ENCODE results near the gene DCAF5. TPM values are rescaled to one million over a fixed set of nuclear protein-coding genes. Genes with fewer than 3 reads are reported as not detected.

The DCAF5 gene
- total RNA-seq, 1 donor from 2014 or later = 67.8 TPM

DNA sequence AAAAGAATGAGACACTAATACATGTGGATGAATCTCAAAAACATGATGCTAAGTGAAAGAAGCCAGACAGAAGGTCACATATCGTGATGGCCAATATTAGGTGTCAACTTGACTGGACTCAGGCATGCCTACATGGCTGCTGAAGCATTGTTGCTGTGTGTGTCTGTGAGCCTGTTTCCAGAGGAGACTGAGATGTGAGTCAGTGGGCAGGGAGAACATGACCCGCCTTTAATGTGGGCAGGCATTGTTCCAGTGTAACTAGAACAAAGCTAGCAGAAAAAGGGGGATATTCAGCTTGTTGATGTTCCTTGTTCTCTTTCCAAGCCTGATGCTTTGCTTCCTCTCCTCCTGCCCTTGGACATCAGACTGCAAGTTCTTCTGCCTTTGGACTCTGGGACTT lies 47.6 kb downstream of the DCAF5 start:
- H3K4me3 ChIP-seq = no peak overlapping the region
- intact Hi-C loops (cut with DNase I) = no loop called here
- DNase-seq (ENCODE audit: low spot score in 2 of 2) = no peak
- no peaks in the 10 kb centered on the region for H3K27me3 ChIP-seq
- peaks cover 0 to 4% of the 10 kb centered on the region in 2 donors for H3K4me1 ChIP-seq
- H3K9me3 ChIP-seq = no peaks in the 10 kb centered on the region
- TF ChIP-seq, protein P1, sequence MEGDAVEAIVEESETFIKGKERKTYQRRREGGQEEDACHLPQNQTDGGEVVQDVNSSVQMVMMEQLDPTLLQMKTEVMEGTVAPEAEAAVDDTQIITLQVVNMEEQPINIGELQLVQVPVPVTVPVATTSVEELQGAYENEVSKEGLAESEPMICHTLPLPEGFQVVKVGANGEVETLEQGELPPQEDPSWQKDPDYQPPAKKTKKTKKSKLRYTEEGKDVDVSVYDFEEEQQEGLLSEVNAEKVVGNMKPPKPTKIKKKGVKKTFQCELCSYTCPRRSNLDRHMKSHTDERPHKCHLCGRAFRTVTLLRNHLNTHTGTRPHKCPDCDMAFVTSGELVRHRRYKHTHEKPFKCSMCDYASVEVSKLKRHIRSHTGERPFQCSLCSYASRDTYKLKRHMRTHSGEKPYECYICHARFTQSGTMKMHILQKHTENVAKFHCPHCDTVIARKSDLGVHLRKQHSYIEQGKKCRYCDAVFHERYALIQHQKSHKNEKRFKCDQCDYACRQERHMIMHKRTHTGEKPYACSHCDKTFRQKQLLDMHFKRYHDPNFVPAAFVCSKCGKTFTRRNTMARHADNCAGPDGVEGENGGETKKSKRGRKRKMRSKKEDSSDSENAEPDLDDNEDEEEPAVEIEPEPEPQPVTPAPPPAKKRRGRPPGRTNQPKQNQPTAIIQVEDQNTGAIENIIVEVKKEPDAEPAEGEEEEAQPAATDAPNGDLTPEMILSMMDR (IDR thresholded peaks at IDR 0.05) = no peak
- no peak overlapping the region for H3K27ac ChIP-seq
- H3K36me3 ChIP-seq = peaks cover 5 to 15% of the 10 kb centered on the region in 2 donors

DNA sequence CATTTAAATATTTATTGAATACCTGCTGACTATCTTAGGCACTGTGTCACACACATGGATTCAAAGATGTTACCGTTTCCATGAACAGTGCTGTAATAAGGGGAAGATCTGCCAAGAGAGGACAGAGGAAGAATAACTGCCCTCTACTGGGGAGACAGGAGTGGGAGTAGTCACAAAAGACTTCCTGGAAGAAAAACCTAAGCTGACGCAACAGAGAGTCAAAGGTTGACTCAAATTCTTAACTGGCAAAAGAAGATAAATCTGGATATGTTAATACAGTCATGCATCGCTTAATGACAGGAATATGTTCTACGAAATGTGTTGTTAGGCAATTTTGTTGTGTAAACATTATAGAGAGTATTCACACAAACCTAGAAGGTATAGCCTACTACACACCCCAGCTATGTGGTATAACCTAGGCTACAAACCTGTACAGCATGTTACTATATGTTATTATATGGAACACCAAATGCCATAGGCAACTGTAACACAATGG lies 51.5 kb downstream of the DCAF5 start:
- H3K27ac ChIP-seq = no peak overlapping the region
- no peak overlapping the region for H3K4me3 ChIP-seq
- H3K36me3 ChIP-seq = peaks cover 2 to 4% of the 10 kb centered on the region in 2 donors
- no peaks in the 10 kb centered on the region for H3K27me3 ChIP-seq
- TF ChIP-seq, protein P1 (IDR thresholded peaks at IDR 0.05) = peak; percentile 55 to 67 (median 61)
- H3K9me3 ChIP-seq = no peaks in the 10 kb centered on the region
- DNase-seq (ENCODE audit: low spot score in 2 of 2) = no peak
- H3K4me1 ChIP-seq = peaks cover 0 to 12% of the 10 kb centered on the region in 2 donors
- intact Hi-C loops (cut with DNase I) = loop anchor here (5.0 kb wide), 1 partner anchor 189 kb away; no protein-coding TSS in a partner anchor

DNA sequence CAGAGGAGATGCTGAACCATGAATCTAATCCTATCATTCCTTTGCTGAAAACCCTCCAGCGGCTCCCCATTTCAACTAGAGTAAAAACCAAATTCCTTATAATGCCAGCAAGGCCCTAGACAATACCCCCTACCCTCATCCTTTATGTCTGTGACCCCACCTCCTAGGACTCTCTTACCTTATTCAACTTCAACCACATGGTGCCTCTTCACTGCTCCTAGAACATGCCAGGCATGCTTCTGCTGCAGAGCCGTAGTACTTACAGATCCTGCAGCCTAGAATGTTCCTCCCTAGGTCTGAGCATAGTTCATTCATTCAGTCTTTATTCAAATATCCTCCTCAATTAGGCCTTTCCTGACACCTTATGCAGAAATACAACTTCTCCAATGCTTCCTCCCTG lies 54.9 kb downstream of the DCAF5 start:
- Histone ChIP-seq H3K27me3 (no peaks in the 10 kb centered on the region), H3K4me1 (peaks cover 3 to 25% of the 10 kb centered on the region in 2 donors), H3K4me3 (no peak overlapping the region), H3K27ac (no peak overlapping the region), H3K36me3 (no peaks in the 10 kb centered on the region), H3K9me3 (no peaks in the 10 kb centered on the region)
- intact Hi-C loops (cut with DNase I) = no loop called here
- DNase-seq (ENCODE audit: low spot score in 2 of 2) = no peak
- TF ChIP-seq, protein P1 (IDR thresholded peaks at IDR 0.05) = no peak

DNA sequence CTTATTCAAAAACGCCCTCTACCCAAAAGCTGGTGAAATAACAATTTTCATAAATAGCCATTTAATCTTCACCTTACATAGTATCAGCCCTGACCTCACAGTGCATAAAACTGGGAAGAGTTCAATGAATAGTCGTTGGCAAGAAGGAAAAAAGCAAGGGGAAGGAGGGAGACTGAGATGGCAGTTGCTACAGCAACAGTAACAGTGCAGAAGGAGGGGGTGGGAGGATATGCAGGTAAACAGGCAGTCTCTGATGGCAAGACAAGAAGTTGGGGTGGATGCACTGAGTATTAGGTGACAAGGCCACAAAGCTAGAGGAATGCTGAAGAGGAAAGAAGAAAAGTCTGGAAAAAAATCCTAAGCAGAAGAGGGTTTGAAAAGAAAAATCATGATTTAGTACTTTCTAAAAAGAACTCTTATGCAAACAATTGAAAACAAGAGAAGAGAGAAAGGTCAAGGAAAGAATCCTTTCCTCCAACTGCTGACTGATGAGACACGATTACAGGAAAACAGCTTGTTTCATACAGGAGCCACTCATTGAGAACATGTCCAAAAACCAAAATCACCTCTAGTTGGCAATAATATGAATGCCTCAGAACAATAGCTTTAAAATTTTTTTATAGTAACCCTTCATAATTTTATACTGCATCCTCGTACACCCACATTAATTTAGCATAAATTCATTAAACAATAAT lies 56.0 kb downstream of the DCAF5 start:
- H3K4me1 ChIP-seq = peaks cover 3 to 25% of the 10 kb centered on the region in 2 donors
- no peaks in the 10 kb centered on the region for H3K36me3 ChIP-seq
- H3K27ac ChIP-seq = peak overlapping the region; percentile 39 to 48
- H3K27me3 ChIP-seq = no peaks in the 10 kb centered on the region
- TF ChIP-seq, protein P1 (IDR thresholded peaks at IDR 0.05) = peak in 1 of 3 experiments; percentile 8
- no peak overlapping the region for H3K4me3 ChIP-seq
- DNase-seq (ENCODE audit: low spot score in 2 of 2) = no peak
- intact Hi-C loops (cut with DNase I) = no loop called here
- H3K9me3 ChIP-seq = no peaks in the 10 kb centered on the region

DNA sequence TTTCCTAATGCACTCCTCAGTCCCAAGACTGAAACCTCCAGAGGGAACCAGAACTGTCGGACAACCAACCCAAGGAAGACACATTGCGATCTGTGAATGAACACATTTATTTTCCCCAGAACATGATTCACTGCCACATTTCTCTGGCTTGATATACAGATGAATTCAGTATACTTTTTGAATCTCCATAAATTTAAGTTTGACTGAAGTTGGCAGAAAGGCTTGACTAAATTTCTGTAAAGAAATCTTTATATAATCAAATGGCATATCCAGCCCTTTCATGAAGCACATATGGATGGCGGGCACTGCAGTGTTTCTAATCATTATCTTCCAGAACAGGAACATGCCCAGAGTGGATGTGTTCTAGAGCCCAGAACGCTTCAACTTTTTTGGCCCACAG lies 56.7 kb downstream of the DCAF5 start:
- intact Hi-C loops (cut with DNase I) = no loop called here
- Histone ChIP-seq H3K27me3 (no peaks in the 10 kb centered on the region), H3K4me3 (no peak overlapping the region), H3K9me3 (no peaks in the 10 kb centered on the region), H3K36me3 (peaks cover 0 to 4% of the 10 kb centered on the region in 2 donors), H3K27ac (peak overlapping the region; percentile 39 to 48), H3K4me1 (peaks cover 3 to 21% of the 10 kb centered on the region in 2 donors)
- TF ChIP-seq, protein P1 (IDR thresholded peaks at IDR 0.05) = no peak
- no peak for DNase-seq (ENCODE audit: low spot score in 2 of 2)
